ENCODE measurements around the gene LSAMP. TPM values are rescaled to one million over a fixed set of nuclear protein-coding genes. Genes with fewer than 3 reads are reported as not detected.
A peak's percentile ranks its signal among the peaks of the same experiment; 100 is the strongest.

The LSAMP gene
- total RNA-seq, 1 donor from 2014 or later: 4.4 TPM

- Mint-ChIP-seq H3K9me3 (ENCODE audit: unreplicated experiment) (no peaks in the 10 kb centered on the region), H3K36me3 (ENCODE audit: unreplicated experiment) (no peaks in the 10 kb centered on the region), H3K4me3 (ENCODE audit: unreplicated experiment) (no peak overlapping the region), H3K27ac (ENCODE audit: unreplicated experiment) (no peak overlapping the region), H3K27me3 (ENCODE audit: unreplicated experiment) (peaks cover 16% of the 10 kb centered on the region), H3K4me1 (ENCODE audit: unreplicated experiment) (no peaks in the 10 kb centered on the region)
- DNase-seq (ENCODE audit: extremely low spot score, unreplicated experiment): no peak
- TF ChIP-seq CTCF (IDR thresholded peaks at IDR 0.05): no peak
Observed at GRCh38 chr3:115915061-115915460, 530.2 kb downstream of the LSAMP start.

GRCh38 chr3:115913069-115913686, 532.1 kb downstream of the LSAMP start:
- Mint-ChIP-seq H3K4me3 (ENCODE audit: unreplicated experiment) (no peak overlapping the region), H3K27ac (ENCODE audit: unreplicated experiment) (no peak overlapping the region), H3K4me1 (ENCODE audit: unreplicated experiment) (no peaks in the 10 kb centered on the region), H3K9me3 (ENCODE audit: unreplicated experiment) (no peaks in the 10 kb centered on the region), H3K36me3 (ENCODE audit: unreplicated experiment) (no peaks in the 10 kb centered on the region), H3K27me3 (ENCODE audit: unreplicated experiment) (peaks cover 29% of the 10 kb centered on the region)
- TF ChIP-seq CTCF (IDR thresholded peaks at IDR 0.05): peak; percentile 57
- no peak for DNase-seq (ENCODE audit: extremely low spot score, unreplicated experiment)

GRCh38 chr3:115912372-115912771, 532.9 kb downstream of the LSAMP start:
- H3K4me1 Mint-ChIP-seq (ENCODE audit: unreplicated experiment): no peaks in the 10 kb centered on the region
- no peak overlapping the region for H3K4me3 Mint-ChIP-seq (ENCODE audit: unreplicated experiment)
- no peaks in the 10 kb centered on the region for H3K36me3 Mint-ChIP-seq (ENCODE audit: unreplicated experiment)
- H3K27ac Mint-ChIP-seq (ENCODE audit: unreplicated experiment): no peak overlapping the region
- peaks cover 29% of the 10 kb centered on the region for H3K27me3 Mint-ChIP-seq (ENCODE audit: unreplicated experiment)
- TF ChIP-seq CTCF (IDR thresholded peaks at IDR 0.05): no peak
- DNase-seq (ENCODE audit: extremely low spot score, unreplicated experiment): no peak
- H3K9me3 Mint-ChIP-seq (ENCODE audit: unreplicated experiment): no peaks in the 10 kb centered on the region

GRCh38 chr3:115905871-115906270, 539.4 kb downstream of the LSAMP start:
- no peak for TF ChIP-seq CTCF (IDR thresholded peaks at IDR 0.05)
- no peak for DNase-seq (ENCODE audit: extremely low spot score, unreplicated experiment)
- no peaks in the 10 kb centered on the region for H3K4me1 Mint-ChIP-seq (ENCODE audit: unreplicated experiment)
- H3K36me3 Mint-ChIP-seq (ENCODE audit: unreplicated experiment): no peaks in the 10 kb centered on the region
- no peaks in the 10 kb centered on the region for H3K9me3 Mint-ChIP-seq (ENCODE audit: unreplicated experiment)
- no peak overlapping the region for H3K4me3 Mint-ChIP-seq (ENCODE audit: unreplicated experiment)
- no peak overlapping the region for H3K27ac Mint-ChIP-seq (ENCODE audit: unreplicated experiment)
- peaks cover 51% of the 10 kb centered on the region for H3K27me3 Mint-ChIP-seq (ENCODE audit: unreplicated experiment)

GRCh38 chr3:115903843-115904242, 541.4 kb downstream of the LSAMP start:
- no peaks in the 10 kb centered on the region for H3K4me1 Mint-ChIP-seq (ENCODE audit: unreplicated experiment)
- no peaks in the 10 kb centered on the region for H3K36me3 Mint-ChIP-seq (ENCODE audit: unreplicated experiment)
- no peak for TF ChIP-seq CTCF (IDR thresholded peaks at IDR 0.05)
- H3K4me3 Mint-ChIP-seq (ENCODE audit: unreplicated experiment): no peak overlapping the region
- DNase-seq (ENCODE audit: extremely low spot score, unreplicated experiment): no peak
- no peaks in the 10 kb centered on the region for H3K9me3 Mint-ChIP-seq (ENCODE audit: unreplicated experiment)
- H3K27ac Mint-ChIP-seq (ENCODE audit: unreplicated experiment): no peak overlapping the region
- peaks cover 42% of the 10 kb centered on the region for H3K27me3 Mint-ChIP-seq (ENCODE audit: unreplicated experiment)

All from osteocyte (in vitro differentiated cells).